Gastroesophageal sphincter (tissue), 3 donors: Measurements from ENCODE around the gene HHAT.

Experiments
- EP300 ChIP-seq: sonication (generic); formaldehyde crosslinking; IDR thresholded peaks from one replicate; pipeline ENCODE4 v1.6.1; 2017; ENCODE audit warnings: antibody characterized with exemption, mild to moderate bottlenecking
- POLR2A ChIP-seq, 2 donors: fragments of 450-650 bp; IDR thresholded peaks; one replicate each; pipeline ENCODE4 v1.6.1; 2017; ENCODE audit warnings: antibody characterized with exemption in 2 of 2, mild to moderate bottlenecking in 2 of 2, moderate library complexity in 1 of 2
- TF ChIP-seq, protein P1 (sequence below), 4 experiments: fragments of 200-600 bp in 2 of 4; fragments of 450-650 bp in 2 of 4; sonication (generic) in 1 of 4; IDR thresholded peaks; one replicate each; pipeline ENCODE4 v1.5.1; 2017 to 2019; ENCODE audit warnings: antibody characterized with exemption in 4 of 4, mild to moderate bottlenecking in 2 of 4, moderate library complexity in 2 of 4

GRCh38 chr1:210476730-210477129 is 148.0 kb downstream of the HHAT start:
- no peak for TF ChIP-seq POLR2A (IDR thresholded peaks at IDR 0.05)
- TF ChIP-seq, protein P1, sequence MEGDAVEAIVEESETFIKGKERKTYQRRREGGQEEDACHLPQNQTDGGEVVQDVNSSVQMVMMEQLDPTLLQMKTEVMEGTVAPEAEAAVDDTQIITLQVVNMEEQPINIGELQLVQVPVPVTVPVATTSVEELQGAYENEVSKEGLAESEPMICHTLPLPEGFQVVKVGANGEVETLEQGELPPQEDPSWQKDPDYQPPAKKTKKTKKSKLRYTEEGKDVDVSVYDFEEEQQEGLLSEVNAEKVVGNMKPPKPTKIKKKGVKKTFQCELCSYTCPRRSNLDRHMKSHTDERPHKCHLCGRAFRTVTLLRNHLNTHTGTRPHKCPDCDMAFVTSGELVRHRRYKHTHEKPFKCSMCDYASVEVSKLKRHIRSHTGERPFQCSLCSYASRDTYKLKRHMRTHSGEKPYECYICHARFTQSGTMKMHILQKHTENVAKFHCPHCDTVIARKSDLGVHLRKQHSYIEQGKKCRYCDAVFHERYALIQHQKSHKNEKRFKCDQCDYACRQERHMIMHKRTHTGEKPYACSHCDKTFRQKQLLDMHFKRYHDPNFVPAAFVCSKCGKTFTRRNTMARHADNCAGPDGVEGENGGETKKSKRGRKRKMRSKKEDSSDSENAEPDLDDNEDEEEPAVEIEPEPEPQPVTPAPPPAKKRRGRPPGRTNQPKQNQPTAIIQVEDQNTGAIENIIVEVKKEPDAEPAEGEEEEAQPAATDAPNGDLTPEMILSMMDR (IDR thresholded peaks at IDR 0.05) = no peak
- no peak for TF ChIP-seq EP300
